ENCODE results near the gene STH.

Gene STH

DNA sequence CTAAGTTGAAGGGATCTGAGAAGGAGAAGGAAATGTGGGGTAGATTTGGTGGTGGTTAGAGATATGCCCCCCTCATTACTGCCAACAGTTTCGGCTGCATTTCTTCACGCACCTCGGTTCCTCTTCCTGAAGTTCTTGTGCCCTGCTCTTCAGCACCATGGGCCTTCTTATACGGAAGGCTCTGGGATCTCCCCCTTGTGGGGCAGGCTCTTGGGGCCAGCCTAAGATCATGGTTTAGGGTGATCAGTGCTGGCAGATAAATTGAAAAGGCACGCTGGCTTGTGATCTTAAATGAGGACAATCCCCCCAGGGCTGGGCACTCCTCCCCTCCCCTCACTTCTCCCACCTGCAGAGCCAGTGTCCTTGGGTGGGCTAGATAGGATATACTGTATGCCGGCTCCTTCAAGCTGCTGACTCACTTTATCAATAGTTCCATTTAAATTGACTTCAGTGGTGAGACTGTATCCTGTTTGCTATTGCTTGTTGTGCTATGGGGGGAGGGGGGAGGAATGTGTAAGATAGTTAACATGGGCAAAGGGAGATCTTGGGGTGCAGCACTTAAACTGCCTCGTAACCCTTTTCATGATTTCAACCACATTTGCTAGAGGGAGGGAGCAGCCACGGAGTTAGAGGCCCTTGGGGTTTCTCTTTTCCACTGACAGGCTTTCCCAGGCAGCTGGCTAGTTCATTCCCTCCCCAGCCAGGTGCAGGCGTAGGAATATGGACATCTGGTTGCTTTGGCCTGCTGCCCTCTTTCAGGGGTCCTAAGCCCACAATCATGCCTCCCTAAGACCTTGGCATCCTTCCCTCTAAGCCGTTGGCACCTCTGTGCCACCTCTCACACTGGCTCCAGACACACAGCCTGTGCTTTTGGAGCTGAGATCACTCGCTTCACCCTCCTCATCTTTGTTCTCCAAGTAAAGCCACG is 28.3 kb downstream of the STH start:
- DNase-seq (ENCODE audit: low spot score), result peak; percentile 78

DNA sequence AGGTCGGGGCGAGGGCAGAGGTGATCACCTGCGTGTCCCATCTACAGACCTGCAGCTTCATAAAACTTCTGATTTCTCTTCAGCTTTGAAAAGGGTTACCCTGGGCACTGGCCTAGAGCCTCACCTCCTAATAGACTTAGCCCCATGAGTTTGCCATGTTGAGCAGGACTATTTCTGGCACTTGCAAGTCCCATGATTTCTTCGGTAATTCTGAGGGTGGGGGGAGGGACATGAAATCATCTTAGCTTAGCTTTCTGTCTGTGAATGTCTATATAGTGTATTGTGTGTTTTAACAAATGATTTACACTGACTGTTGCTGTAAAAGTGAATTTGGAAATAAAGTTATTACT is 28.9 kb downstream of the STH start:
- DNase-seq (ENCODE audit: low spot score), result no peak

DNA sequence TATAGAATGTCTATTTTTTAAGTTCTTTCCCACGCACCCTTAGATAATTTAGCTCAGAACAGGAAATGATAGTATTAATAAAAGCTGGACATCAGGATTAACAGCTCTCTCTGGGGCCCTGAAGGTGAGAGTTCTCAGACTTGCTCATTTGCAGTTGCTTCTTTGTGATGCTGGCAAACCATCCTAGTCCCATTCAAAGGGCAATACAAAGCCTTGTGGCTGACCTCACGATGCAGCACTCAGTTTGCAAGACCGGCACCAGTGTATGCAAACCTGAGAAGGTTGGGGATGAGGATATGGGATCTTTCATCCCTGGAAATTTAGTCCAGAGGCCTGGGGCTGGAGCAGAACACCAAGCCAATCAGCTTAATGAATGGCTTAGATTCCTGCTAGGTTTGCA is 29.3 kb downstream of the STH start:
- no peak for DNase-seq (ENCODE audit: low spot score)

DNA sequence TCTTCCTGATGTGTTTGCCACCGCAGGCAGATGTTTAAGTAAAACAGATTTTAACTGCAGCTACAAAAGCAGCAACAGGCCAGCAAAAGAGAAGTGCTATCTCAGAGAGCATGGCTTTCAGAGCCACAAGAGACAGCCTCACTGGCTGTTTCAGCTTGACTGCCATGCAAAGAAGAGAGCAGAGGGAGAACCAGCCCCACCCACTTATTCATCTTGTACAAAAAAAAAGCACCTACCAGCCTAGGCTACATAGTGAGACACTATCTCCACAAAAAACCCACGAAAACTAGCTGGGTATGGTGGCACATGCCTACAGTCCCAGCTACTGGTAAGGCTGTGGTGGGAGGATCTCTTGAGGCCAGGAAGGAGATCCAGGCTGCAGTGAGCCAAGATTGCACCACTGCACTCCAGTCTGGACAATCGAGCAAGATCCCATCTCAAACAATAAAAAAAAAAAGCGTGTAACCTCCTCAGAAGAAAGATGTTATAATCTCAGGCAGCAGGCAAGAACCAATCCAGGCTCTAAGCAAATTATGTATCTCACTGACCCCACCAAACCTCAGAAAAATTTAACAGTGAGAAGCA is 30.0 kb downstream of the STH start:
- DNase-seq (ENCODE audit: low spot score), result no peak

DNA sequence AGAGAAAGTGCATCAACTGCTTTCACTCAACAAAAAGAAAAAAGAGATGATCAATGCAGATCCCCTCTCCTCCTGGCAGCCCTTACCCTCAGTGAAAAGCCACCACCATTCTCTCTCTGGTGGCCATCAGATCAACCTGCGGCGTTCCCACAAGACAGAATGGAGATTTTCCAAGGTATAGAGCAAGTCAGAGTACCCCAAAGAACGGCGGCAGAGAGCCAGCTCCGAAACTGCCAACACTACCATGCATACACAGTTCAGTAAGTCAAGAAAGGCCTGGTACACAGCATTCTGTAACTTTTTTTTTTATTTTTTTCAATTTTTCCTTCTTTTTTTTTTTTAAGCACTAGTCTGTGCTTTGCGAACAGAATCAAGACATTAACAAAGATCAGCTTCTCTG is 30.6 kb downstream of the STH start:
- DNase-seq (ENCODE audit: low spot score), result no peak

DNA sequence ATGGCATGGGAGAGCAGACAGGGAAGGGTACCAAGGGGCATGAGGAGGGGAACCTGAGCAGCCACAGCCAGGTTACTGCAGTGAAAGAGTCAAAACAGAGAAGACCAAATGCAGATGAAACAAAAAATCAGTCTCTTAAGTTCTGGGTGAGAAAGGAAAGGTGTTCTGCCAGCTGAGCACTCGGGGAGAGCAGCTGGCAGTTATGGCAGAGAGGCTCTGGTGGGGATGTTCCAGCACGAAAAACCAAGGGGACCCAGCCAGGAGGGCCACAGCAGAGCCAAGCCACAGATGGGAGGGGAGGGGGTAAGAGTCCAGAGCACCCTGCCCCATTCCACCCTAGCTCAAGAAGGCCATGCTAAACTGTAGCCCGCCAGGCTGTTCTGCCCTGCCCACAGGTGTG is 31.7 kb downstream of the STH start:
- DNase-seq (ENCODE audit: low spot score), result no peak

DNA sequence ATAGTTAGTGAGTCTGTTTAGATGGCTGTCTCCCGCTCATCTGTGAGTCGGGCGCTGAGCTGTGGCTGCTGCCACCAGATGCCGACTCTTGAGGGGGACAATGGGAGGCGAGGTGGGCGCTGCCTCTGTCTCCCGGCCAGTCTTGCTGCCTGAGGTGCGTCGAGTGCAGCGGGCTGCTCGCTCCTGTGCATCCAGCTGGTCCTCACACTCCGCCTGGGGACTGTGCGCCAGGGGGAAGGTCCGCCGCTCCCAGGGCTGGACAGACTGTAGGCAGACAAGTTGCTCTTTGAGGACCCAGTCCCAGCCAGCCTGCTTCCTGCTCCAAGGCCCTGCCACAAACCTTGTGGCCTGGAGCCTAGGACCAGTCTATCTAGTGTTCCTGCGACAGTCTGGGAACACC is 32.4 kb downstream of the STH start:
- no peak for DNase-seq (ENCODE audit: low spot score)

DNA sequence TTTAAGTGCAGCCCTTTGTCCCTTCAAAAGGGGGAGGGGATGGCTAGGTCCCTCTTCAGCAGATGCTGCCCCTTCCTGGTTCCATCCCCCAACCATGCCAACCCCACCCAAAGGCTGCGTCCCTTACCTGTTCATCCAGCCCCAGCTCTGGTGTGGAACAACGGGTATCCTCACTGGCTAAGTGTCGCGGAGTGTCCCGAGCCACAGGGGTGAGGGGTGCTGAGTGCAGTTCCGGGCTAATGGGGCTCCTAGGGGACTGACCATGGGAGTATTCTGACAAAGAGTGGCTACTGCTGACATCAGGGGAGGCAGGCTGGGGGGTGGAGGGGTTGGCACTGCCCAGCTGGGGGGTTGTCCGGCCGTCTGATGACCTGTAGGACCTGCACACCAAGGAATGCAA is 32.9 kb downstream of the STH start:
- no peak for DNase-seq (ENCODE audit: low spot score)

DNA sequence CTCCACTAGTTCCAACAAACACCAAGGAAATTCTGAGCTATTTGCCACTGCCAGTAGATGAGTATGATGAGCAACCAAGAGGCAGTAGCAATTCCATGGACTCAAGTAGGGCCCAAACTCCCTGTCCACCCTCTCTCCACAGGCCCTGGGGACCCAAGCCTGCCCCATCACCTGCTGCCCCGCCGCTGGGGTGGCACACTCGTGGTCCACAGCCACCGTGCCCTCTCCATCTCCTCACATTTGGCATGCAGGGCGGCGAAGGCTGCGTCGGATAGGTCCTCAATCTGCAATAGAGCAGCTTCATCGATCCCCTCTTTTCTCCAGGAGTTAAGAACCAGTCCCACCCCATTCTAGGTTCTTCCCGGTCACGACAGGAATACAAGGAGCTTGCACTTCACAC is 33.9 kb downstream of the STH start:
- DNase-seq (ENCODE audit: low spot score), result peak; percentile 32

DNA sequence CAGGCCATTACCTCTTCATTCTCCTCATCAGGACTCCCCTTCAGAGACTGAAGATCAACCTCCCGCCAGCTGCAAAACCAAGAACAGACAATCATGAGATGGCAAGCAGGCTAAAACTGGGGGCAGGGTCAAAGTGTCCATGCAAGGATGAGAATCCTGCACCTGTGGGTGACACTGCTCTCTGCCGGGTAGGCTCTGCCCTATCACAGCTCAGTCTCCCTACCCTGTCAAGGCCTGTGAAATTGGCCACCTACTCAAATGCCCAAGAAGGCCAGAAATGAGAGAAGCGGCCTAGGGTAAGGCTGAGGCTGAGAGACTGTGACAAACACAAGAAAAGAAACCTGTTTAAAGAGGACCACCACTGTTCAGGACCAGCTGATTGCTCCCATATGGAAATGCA is 34.3 kb downstream of the STH start:
- peak; percentile 16 for DNase-seq (ENCODE audit: low spot score)

DNA sequence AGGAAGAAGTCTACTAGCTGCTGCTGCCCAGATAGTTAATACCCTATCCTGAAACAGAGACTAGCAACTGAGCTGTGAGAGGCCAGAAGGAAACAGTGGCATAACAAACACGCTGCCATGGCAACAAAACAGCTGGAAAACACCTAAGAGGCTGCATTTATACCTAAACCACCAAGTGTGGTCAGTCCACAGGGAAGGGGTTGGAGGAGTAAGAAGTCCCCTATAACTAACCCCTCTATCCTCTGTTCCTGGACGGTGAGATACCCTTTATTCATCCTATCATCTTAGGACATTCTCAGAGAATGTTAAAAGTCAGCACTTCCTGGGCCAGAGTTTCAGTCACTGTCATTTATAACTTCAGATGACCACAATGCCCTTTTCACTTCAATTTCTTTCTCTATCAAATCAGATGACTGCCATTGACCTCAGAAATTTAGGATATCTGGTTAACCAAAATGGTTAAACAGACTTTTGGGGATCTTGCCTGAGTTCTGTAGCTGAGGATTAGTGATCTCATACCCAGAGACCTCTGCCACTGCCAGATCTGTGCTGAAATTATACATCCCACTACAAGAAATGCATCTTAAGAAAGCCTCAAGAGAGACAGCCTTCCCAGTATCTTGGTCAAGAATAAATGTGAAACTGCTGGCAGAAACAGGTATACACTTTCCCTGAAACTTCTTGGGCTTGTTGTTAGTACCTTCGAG is 36.2 kb downstream of the STH start:
- DNase-seq (ENCODE audit: low spot score), result peak; percentile 22

DNA sequence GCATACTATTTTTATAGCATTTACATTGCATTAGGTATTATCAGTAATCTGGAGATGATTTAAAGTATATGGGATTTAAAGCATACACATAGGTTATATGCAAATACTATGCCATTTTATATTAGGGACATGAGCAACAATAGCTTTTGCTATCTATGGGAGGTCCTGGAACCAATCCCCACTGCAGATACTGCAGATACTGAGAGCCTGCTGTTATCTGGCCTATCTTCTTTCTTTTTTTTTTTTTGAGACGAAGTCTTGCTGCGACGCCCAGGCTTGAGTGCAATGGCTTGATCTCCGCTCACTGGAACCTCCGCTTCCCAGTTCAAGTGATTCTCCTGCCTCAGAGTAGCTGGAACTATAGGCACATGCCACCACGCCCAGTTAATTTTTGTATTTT is 37.4 kb downstream of the STH start:
- DNase-seq (ENCODE audit: low spot score), result no peak

DNA sequence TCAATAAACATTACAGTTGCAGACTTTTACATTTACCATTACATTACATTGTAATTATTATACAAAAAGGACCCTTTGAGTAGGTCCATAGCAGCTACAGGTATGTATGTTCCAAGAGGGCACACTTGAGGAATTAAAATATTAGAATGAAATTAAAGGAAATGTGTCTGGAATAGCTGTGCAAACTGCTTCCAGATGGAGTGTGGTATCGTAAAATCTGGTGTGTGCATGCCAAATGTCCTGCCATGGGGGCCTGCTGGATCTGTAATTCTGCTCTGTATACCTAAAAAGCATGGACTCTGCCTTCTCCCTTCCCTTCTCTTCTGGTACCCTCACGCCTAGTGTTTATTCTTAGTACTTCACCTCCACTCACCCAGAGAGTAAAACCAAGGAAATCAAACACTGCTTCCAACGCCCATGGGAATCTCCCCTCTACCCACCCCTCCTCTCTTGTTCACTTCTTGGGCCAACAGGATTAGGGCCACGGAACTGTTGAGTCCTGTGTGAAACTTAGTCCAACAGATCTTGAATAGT is 38.7 kb downstream of the STH start:
- no peak for DNase-seq (ENCODE audit: low spot score)

DNA sequence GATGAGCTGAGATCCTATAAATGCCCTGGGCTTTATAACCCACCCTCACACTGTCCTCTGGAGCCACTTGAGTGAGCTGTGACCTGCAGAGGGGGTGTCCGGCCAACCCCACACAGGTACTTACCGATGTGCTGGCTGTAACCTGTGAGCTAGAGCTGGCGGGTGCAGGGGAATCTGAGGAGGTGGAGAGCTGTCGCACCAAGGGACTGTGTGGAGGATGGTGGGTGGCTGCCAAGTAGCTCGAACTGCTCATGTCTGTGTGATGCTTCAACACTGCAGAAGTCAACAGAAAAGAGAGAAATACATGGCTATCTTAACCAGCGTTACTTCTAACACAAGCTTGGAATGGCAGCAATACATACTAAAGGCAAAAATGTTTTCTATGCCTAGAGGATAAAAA is 39.4 kb downstream of the STH start:
- DNase-seq (ENCODE audit: low spot score), result no peak

DNA sequence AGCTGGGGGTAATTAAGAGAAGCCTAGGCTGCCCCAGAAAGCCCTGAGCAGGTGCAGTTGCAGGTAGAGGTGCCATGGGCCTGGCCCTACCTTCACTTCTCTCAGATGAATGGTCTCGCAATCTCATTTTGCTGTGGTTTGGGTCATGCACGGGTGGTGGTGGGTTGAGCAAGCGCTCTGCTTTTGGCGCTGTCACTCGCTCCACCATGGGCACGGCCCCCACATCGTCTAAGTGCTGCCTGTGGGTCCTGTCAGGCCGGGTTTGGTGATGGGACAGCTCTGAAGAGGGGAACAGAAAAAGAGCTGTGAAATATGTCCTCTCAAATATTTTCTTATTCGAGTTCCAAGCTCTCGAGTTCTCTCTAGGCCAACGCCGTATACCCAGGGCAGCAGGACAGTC is 39.9 kb downstream of the STH start:
- no peak for DNase-seq (ENCODE audit: low spot score)

DNA sequence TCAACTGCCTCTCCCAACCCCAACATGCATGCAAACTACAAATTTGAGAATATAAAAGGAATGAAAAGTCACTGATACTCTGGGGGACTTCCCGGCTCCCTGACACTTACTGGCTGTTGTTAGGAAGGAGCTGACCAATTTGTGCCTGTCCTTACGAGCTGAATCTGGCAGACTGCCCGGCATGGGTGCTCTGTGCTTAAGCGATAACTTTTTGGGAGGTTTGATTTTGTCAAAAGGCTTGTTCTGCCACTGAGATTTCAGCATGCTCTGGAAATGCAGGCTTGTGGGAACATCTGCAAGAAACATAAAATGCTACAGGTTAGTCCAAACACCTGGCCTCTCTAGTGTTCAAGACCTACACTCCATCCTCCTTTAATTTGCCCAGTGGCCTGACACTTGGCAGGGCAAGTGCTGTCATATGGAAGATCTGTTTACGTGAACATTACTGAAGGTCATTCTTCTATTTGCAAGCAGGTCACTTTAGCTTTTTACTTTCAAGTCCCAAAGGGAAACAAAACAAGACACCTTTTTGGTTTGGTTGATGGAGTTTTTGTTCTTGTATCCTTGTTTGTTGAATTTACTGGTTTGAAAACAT is 40.6 kb downstream of the STH start:
- DNase-seq (ENCODE audit: low spot score), result no peak

DNA sequence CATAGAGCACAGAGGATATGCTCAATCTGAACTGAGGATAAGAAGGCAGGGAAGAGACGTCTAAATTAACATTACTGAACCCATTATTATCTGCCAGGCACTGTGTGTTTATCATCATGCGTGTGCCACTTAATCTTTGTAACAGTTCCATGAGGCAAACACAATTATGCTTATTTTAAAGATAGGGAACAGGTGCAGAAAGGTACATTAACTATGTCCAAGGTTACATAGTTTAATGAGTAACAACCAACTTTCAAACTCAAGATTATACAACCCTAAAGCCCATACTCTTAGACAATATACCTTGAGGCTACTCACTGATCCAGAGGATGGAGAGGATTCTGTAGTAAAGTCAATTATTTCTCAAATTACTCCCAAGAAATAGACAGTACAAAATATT is 43.2 kb downstream of the STH start:
- no peak for DNase-seq (ENCODE audit: low spot score)

DNA sequence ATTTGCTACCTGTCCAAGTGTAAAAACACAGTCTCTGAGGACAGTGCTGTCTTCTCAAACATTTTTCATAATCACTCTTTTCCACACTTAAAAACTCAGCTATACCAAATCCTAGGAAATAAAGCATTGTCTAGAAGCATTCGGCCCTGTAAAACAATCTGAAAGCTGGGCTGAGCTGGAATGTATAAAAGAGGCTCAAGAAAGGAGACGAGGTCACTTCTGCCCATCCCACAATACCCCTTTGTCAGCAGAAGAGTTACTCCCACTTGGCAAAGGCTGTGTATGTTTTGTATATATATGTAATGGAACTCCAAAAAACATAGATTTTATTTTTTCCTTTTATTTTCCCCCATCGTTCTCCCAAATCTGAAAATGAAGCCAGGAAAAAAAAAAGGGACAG is 43.9 kb downstream of the STH start:
- no peak for DNase-seq (ENCODE audit: low spot score)

DNA sequence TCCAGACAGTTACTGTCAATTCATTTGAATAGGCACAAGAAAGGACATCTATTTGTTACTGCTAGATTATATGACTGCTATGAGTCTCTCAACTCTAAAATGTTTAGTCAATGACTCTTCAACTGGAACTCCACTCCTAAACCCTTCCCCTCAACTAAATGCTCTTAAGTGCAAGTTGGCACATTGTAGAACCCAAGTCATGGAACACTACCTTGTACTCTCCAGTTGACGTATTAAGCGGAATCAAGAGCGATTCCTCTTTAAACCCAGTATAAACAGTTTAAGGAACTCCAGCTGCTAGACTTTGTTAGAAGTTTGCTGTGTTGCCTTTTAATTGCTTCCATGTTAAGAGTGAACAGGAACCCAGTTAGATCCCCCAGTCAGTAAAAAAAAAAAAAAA is 44.6 kb downstream of the STH start:
- DNase-seq (ENCODE audit: low spot score), result no peak

DNA sequence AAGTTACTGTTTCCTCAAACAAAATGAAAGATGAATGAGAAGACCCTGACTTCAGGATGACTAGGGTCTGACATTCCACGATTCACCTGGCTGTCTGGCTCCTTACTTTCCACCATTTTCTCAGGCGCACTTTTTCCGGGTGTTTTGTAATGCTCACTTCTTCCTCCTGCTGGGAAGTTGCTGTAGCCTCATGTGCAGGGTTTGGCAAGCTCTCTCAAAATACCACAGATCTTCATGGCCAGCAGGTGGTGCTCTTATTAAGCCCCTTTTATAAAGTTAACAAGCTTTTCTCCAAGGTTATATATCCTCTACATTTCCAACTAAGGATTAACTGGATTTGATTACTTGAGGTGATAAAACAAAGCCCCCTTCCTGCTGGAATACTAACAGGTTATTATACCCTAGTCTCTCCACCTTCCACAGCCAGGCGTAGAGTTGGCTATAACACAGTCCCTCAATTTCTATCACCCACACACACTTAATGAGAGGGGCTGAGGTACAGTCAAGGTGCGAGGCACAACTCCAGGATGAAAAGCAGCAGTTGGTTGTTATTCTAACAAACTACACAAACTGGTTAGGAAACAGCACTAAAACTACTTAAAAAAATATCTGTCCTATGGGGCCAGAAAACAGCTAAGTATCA is 45.4 kb downstream of the STH start:
- peak; percentile 85 for DNase-seq (ENCODE audit: low spot score)

DNA sequence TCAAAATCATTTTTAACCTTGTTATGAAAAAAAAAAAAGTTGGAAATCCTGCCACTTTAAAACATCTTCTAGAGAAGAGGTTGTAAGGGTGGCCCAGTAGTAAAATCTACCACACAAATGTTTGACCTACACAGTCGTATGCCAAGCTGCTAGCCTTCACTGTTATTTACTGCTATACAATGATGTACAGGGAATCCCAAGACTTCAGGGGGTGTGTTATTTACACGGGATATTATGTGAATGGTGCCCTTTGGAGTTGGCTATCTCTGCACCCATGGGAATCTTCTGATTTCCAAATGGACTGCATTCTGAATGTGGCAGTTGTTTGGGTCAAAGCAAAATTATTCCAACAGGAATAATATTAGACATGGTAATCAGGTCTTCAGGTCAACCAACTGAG is 45.9 kb downstream of the STH start:
- no peak for DNase-seq (ENCODE audit: low spot score)

DNA sequence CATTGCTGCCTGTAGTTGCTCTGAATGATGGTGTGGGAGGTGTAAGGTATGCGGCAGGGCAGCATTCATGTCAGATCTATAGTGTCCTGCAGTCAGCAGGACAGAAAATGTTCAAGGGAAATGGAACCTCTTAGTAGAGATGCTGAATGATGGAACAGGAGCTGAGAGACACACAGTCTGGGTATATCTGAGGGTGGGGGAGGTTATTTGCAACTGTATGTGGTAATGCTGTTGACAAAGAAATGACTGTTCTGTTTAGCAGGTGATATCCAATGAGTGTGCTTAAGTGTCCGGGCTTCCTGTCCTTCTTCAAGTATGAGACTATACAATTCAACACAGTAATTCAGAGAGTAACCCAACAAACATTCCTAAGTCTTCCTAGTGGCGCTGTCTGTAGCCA is 46.6 kb downstream of the STH start:
- DNase-seq (ENCODE audit: low spot score), result no peak

All from D341Med (cell line).